Fibroblast of gingiva (primary cell): ENCODE results near the gene INTS3.

Experiments used
- DNase-seq: peaks from one replicate; pipeline ENCODE4 v3.0.0-alpha.2; 2011; ENCODE audit warnings: low read depth

Gene INTS3, protein sequence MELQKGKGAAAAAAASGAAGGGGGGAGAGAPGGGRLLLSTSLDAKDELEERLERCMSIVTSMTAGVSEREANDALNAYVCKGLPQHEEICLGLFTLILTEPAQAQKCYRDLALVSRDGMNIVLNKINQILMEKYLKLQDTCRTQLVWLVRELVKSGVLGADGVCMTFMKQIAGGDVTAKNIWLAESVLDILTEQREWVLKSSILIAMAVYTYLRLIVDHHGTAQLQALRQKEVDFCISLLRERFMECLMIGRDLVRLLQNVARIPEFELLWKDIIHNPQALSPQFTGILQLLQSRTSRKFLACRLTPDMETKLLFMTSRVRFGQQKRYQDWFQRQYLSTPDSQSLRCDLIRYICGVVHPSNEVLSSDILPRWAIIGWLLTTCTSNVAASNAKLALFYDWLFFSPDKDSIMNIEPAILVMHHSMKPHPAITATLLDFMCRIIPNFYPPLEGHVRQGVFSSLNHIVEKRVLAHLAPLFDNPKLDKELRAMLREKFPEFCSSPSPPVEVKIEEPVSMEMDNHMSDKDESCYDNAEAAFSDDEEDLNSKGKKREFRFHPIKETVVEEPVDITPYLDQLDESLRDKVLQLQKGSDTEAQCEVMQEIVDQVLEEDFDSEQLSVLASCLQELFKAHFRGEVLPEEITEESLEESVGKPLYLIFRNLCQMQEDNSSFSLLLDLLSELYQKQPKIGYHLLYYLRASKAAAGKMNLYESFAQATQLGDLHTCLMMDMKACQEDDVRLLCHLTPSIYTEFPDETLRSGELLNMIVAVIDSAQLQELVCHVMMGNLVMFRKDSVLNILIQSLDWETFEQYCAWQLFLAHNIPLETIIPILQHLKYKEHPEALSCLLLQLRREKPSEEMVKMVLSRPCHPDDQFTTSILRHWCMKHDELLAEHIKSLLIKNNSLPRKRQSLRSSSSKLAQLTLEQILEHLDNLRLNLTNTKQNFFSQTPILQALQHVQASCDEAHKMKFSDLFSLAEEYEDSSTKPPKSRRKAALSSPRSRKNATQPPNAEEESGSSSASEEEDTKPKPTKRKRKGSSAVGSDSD

DNA sequence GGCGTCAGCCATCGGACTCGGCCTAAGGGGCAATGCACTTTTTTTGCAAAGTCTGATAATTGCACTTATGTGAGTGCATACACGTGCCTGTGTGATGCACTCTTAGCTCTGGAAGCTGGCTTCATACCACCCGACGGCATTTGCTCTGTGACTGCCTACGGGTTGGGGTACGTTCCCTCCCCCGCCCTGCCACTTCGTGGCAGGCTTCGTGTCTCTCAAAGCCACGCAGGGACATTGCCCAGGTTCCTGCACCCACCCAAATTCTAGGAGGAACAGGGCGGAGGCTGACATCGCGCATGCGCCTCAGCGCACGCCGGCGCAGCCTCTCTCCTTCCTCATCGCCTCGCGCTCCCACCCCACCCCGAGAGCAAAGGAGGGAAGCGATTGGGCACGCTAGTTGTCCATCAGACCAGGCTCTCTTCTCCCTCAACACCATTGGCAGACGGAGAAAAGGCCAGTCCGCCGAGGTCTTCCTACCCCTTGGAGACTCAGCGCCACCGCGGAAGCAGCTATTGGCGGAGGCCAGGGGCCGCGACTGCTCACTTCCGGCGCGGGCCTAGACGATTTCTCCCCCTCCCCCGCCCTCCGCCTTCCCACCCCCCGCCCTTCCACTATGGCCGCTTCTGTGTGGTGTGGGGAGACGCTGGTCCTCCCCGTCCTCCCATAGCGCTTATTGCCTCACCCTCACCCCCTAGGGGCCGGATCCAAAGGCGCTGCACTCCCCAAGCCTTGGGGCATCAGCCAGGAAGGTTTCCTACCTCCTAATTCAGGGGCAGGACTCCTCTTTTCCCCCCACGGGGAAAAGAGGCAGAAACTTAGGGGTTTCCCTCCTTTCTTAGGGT is at the start of gene INTS3:
Gene INTS3, plus strand, starts transcription at position 588 of the 842 bp plus-strand sequence. CDS start 585 bp downstream, outside the sequence.
- DNase-seq: peak; percentile 100

DNA sequence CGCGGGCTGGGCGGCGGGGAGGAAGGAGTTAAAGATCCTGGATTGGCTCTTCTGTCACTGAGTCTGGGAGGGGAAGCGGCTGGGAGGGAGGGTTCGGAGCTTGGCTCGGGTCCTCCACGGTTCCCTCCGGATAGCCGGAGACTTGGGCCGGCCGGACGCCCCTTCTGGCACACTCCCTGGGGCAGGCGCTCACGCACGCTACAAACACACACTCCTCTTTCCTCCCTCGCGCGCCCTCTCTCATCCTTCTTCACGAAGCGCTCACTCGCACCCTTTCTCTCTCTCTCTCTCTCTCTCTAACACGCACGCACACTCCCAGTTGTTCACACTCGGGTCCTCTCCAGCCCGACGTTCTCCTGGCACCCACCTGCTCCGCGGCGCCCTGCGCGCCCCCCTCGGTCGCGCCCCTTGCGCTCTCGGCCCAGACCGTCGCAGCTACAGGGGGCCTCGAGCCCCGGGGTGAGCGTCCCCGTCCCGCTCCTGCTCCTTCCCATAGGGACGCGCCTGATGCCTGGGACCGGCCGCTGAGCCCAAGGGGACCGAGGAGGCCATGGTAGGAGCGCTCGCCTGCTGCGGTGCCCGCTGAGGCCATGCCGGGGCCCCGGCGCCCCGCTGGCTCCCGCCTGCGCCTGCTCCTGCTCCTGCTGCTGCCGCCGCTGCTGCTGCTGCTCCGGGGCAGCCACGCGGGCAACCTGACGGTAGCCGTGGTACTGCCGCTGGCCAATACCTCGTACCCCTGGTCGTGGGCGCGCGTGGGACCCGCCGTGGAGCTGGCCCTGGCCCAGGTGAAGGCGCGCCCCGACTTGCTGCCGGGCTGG is 49.1 kb upstream of the INTS3 start, which contains the start of gene NPR1:
Gene NPR1, plus strand, starts transcription at position 170 of the 818 bp plus-strand sequence. Its CDS starts 421 bp downstream, at position 591.
- peak; percentile 15 for DNase-seq

DNA sequence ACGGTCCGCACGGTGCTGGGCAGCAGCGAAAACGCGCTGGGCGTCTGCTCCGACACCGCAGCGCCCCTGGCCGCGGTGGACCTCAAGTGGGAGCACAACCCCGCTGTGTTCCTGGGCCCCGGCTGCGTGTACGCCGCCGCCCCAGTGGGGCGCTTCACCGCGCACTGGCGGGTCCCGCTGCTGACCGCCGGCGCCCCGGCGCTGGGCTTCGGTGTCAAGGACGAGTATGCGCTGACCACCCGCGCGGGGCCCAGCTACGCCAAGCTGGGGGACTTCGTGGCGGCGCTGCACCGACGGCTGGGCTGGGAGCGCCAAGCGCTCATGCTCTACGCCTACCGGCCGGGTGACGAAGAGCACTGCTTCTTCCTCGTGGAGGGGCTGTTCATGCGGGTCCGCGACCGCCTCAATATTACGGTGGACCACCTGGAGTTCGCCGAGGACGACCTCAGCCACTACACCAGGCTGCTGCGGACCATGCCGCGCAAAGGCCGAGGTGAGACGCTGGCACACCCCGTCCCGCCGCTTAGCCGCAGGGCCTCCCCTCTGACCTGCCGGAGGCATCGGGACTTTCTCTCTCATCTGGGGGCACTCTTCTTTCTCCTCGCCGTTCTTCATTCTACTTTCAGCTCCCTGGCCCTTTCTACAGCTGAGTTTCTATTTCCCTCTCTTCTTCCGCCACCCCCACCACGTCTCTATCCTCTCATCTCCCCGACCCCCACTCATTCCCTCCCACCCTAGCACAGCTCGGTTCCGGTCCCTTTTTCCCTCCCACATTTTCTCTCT is 48.3 kb upstream of the INTS3 start:
- DNase-seq: no peak

DNA sequence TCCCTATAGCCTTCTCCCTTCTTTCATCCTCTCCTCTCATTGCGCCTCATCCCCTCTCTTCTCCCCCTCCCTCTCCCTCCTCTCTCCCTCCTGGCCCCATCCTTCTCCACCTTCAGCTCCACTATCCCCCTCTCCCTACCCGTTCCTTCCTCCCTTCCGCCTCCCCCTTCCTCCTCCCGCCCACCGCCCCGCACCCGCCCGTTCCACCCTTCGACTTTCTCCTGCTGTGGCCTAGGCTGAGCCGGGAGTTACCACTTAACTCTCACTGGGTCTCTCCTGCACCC is 47.8 kb upstream of the INTS3 start:
- DNase-seq: no peak

DNA sequence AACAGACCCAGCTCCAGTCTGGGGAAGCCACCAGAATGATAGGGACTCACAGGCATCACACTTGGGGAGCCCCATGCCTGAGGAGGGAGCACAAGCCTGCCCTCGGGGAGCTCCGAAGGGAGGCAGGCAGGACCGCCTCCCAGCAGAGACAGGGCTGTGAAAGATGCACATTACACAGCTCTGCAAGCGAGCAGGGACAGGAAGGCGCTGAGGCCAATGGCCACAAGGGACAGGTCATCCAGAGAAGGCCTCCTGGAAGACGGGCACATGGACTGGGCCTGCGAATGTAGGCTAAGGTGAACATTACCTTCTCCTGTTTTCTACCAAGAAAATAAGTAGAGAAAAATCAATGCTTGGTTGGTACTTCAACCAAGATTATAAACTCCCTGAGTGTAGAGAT is 45.1 kb upstream of the INTS3 start:
- no peak for DNase-seq

DNA sequence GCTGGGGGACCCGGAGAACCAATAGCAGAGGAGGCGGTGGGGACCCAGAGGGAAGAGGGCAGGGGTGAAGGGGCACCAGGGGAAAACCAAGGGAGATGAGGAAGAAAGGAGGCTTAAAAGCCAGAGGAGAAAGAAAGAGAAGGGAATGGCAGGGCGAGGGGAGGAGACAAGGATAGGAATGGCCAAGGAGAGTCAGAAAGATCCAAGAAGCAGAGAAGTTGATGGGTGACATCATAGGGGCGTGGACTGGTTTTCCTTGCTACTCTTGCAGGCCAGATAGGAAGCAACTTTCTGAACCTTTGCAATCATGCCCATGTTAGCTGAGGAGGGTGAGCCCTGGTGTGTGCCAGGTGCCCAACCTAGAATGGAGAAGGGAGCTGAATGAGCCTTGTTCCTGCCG is 44.0 kb upstream of the INTS3 start:
- DNase-seq: no peak

DNA sequence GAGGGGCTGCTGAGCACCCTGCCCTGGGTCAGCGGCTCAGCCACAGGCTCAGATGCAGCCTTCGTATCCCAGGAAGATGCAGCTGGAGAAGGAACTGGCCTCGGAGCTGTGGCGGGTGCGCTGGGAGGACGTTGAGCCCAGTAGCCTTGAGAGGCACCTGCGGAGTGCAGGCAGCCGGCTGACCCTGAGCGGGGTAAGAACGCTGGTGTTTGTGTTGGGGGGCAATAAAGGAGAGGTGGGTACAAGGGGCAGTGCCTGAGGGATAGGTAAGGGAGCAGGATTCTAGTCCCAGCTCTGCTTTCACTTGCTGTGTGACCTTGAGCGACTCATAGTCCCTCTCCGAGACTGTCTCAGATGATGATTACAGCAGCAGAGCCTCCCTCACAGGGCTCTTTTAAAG is 43.0 kb upstream of the INTS3 start:
- DNase-seq: no peak

DNA sequence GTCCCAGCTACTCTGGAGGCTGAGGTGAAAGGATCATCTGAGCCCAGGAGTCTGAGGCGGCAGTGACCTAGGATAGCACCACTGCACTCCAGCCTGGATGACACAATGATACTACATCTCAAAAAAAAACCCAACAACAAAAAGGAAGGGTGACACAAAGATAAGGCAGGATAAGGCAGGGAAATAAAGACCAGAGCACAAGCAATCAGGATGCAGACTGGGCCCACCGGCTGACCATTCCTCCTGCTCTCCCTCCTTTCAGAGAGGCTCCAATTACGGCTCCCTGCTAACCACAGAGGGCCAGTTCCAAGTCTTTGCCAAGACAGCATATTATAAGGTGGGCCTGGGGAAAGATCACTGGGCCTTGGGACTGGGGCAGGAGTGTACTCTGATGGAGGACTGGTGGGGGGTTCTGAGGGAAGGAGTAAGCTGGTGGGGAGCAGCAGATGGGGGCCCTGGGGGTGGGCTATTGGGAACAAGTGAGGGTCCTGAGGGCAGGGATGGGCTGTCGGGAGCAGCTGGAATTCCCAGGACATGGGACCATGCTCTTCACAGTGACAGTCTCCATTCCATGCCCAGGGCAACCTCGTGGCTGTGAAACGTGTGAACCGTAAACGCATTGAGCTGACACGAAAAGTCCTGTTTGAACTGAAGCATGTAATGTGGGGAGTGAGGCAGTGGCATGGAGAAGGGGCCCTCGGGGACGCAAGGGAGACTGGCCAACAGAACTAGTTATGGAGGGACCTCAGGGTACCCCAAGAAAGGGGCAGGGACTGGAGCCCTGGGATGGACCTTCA is 42.1 kb upstream of the INTS3 start:
- no peak for DNase-seq

DNA sequence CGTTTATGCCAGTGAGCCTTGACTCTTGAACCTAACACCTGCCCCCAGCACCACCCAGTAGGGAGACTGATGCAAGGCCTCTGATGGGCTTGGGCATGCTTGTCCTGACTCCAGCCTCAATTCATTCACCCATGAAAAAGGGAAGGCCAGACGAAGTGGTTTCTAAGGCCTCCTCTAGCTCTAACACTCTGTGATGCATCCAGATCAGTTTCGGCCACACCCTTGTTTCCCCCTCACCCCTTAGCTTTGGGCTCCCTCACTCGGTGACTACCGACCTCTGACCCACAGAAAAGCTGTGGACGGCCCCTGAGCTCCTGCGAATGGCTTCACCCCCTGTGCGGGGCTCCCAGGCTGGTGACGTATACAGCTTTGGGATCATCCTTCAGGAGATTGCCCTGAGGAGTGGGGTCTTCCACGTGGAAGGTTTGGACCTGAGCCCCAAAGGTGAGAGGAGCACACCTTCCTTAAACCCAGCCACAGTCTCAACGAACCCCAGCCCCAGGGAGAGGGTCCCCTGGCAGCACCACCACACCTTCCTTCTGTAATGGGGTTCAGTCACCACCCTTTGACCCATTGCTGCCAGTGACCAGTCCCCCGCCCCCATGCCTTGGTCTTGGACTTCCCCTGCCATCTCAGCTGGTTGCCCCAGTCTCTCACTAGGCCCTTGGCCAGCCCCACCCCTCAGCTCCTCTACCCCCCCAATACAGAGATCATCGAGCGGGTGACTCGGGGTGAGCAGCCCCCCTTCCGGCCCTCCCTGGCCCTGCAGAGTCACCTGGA is 40.3 kb upstream of the INTS3 start:
- DNase-seq: no peak

DNA sequence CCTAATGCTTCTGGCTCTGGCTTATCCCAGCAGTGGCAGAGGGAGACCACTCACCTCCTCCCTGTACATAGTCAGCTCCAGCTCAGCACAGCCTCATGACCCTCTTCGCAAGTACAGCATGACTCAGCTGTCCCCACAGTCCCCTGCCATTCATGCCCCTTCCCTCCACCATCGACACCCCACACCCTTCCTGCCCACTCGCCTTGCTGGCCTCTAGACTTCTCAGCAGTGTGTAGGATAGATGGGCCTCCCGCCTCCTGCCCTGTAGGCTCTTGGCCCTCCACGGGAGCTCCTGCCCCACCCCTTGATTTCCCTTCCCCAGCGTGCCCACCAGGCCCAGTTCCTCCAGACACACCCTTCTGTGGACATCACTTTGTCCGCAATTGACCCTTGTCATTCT is 39.6 kb upstream of the INTS3 start:
- no peak for DNase-seq

DNA sequence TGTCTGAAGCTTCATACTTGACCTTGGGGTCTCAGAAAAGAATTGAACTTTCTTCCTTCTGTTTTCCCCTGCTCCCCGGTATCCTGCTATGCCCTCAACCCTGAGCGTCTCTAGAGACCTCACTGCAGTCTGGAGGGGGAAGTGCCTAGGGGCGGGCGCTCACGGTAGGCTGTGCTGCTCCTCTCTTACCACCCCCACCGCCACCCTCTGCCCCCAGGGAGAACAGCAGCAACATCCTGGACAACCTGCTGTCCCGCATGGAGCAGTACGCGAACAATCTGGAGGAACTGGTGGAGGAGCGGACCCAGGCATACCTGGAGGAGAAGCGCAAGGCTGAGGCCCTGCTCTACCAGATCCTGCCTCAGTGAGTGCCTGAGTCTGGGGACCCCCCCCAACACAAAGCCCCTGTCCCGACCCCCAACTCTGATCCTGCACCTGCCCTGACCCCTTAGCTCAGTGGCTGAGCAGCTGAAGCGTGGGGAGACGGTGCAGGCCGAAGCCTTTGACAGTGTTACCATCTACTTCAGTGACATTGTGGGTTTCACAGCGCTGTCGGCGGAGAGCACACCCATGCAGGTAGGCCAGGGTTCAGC is 39.0 kb upstream of the INTS3 start:
- no peak for DNase-seq

DNA sequence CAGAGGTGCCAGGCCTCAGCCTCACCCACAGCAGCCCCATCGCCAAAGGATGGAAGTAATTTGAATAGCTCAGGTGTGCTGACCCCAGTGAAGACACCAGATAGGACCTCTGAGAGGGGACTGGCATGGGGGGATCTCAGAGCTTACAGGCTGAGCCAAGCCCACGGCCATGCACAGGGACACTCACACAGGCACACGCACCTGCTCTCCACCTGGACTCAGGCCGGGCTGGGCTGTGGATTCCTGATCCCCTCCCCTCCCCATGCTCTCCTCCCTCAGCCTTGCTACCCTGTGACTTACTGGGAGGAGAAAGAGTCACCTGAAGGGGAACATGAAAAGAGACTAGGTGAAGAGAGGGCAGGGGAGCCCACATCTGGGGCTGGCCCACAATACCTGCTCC is 34.4 kb upstream of the INTS3 start:
- DNase-seq: no peak

DNA sequence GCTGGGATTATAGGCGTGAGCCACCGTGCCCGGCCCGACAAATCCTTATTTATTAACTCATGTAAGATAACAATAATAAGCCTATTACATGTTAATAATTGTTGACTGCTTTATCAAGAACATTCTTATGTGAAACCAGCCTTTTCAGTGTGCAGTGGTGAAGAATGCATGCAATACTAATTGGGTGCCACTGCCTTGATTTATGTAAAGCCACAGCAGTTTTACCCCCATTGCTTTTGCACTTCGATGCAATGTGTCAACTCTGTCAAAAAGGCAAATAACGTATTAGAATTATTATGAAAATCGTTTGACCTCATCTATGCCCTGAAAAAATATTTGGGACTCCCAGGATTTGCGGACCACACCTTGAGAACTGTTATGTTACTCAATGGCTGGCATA is 31.1 kb upstream of the INTS3 start:
- no peak for DNase-seq

DNA sequence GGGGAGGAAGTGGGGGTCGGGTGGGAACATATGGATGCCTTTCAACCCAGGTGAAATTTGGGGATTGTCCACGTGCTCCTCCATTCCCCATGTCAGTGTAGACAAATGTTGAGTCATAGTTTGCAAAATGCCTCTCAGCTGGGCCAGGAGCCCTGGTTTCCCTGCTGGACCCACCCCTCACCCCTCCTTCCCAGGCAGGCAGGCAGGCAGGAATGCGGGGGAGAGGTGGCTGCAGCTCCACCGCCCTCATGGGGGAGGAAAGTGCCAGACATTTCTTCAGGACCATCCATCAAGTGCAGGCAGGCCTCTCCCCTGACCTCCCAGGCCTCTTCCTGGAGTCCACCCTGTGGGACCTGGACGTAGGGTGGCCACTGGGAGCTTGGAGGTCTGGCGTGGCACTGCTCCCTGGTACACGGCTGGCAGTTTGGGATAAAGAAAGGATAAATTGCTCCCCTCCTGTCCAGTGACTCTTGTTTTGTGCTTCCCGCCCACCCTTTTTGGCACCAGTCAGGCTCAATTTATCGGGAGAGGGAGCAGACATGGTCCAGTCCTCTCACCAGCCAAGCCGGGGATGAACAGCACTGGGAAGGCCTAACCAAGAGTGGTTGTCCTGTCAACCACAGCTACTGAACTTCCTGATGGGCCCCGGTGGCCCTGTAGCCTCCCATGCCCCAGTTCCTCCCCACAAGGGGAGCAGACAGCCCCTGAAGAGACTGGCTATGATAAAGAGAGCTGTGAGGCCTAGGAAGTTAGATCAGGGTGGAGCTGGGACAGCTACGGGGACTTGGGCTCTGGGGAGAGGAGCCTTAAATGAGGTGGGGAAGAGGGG is 30.4 kb upstream of the INTS3 start:
- DNase-seq: no peak

DNA sequence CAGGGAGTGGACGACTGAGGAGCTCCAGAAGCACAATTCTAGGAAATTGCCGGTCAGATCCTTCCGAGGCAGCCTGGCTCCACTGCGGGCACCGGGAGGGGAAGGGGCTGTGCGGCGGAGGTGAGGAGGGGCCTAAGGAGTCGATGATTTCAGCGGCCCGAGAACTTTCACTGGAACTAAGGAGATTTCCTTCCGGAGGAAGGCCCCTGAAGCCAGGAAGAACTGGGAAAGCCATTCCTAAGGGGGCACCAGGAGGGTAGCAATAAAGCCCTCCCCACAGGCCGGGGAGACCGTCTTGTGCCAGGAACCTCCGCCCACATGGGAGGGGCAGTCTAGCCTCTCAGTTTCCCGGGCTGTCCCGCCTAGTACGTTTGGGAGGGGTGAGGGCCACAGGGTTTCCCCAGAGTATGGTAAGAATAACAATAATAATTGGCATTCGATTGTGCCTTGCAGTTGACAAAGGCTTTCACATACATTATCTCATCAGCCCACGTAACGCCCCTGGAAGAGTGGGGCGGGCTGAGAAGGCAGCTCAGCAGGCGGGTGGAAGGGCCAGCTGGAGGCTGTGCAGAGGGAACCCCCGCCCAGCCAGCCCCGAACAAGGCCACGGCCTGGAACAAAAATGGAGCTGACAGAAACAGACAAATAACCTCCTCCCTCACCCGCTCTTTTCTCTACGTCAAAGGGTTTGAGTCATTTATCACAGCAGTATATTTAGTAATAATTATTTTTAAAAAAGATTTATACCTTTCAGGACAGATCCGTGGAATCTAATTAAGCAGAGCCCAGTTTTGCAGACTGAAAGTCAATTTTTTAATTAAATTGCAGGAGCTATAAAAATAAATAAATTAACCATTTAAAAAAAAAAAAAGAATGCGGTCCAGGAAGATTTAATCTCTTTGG is 29.6 kb upstream of the INTS3 start:
- no peak for DNase-seq
